Medulla oblongata (tissue), 1 donor: ENCODE measurements around the gene FNBP1.

Experiments
- DNase-seq: peaks from one replicate; pipeline ENCODE4 v3.0.0-alpha.2; 2015; ENCODE audit errors: extremely low spot score

Gene FNBP1

DNA sequence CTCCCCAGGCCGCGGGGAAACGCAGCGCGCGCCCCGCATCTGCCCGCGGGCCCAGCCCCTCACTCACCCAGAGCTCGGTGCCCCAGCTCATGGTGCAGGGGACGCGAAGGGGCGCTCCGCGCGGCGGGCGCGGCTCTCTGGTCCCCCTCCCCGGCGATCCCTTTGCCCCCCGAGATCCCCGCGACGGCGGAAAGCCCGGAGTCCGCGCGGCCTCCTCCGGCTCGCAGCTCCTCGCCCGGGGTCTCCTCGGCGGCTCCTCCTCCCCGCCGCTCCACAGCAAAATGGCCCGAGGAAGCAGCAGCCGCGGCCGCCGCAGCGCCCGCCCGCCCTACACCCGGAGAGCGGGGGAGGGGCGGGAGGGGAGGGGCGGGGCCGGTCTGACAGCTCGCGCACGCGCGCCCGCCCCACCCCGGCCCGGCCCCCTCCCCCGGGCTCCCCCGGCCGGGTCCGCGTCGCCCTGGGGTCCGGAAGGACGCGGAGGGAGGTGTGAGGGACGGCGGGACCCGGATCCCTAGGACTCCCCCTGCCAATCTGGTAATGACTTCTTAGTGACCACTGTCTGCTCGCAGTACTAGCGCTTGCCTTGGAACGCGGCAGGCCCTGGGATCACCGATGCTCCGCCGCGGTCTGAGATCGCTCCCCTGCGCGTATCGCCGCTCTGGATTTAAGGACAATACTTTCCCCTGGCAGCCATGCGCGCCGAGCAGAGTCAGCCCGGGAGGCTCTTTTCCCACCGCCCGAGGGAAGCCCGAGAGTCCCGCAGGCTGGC, at the start of gene FNBP1:
TSS of gene FNBP1 (minus strand) at position 305 of the 769 bp plus-strand sequence. CDS start at position 91, 214 bp downstream.
- DNase-seq = peak; percentile 84

DNA sequence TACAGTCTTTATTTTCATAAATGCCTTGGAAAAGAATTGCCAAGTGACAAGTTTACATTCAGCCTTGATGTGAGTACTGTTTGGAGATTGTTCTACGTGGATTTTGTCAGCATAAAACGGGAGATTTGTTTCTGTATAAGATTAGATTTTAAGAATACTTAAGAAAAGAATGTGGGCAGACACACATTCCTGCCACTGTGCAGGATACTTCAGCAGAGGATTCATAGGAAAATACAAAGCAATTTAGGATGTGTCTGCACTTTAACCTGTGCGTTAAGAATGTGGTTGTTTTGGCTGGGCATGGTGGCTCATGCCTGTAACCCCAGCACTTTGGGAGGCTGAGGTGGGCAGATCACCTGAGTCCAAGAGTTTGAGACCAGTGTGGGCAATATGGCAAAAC, 47.9 kb upstream of the FNBP1 start:
- DNase-seq = no peak

DNA sequence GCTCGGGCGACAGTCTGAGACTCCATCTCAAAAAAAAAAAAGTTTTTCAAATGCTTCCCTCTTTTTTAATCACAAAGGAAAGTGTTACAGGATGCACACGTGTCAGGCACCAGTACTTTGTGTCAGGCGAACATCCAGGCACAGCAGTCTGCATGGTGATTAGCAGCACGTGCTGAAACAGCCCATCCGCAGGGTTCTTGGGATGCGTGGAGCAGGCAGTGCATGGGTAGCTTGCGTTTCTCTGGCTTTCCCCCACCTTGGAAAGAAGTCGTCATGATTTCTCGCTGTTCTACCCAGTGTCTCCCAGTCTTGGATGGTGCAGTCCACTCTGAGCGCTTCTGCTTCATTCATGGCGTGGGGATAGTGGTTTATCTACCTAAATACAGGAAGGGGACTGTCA, 46.2 kb upstream of the FNBP1 start:
- no peak for DNase-seq

DNA sequence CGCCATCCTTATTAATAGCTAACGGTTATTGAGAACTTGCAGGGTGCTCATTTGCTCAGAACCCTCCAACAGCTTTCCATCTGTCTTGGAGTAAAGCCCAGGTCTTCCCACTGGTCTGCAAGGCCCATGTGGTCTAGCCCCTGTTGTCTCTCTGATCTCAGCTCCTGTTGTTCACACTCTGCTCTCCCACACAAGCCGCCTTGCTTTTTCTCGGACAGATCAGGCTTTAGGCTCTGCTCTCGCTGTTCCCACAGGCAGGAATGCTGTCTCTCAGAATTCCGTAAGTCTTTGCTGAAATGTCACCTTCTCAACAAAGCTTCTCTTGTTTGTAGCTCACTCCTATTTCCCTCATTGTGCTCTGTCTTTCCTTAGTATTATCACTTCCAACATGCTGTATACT, 45.1 kb upstream of the FNBP1 start:
- peak; percentile 48 for DNase-seq

DNA sequence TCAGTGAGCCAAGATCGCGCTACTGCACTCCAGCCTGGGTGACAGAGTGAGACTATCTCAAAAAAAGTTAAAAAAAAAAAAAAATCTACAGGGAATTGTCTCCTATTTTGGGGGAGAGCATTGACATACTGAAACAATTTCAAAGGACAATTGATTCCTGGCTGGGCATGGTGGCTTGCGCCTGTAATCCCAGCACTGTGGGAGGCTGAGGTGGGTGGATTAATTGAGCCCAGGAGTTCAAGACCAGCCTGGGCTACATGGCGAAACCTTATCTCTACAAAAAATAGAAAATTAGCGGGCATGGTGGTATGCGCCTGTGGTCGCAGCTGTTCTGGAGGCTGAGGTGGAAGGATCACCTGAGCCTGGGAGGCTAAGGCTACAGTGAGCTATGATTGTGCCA, 41.3 kb upstream of the FNBP1 start:
- DNase-seq = no peak

DNA sequence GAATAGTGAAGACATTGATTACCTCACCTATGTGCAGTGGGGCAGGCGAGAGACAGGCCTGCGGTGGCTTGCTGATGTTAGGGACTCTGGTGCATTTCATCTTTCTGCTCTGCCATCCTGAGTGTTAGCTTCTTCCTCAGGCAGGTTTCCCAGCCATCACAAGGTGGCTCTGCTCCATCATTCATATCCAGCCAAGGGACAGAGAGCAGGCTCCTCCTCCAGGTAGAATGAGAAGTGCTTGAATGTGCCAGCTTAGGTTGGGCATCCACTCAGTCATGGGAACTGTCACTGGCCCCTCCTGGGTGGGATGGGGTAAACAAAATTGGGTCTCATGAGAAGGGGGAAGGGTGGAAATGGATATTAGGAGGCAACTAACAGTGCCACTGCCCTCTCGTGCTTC, 35.6 kb upstream of the FNBP1 start:
- DNase-seq = peak; percentile 84

DNA sequence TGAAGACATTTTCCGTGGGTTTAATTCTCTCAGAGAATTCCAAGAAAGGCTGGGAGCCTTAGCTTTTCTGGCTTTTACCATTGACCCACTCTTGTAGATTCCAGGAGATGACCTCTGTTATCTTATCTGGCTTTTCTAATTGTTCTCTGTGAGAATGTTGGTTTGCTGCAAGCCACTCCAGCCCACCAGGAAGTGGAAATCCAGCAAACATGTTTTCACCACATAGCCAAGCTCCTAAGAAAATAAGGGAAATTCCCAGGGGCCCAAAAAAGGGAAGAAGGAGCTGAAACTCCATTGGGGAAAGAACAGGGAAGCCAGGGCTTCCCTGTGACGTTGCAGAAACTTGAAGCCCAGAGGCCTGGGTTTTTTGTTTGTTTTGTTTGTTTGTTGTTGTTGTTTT, 30.4 kb upstream of the FNBP1 start:
- DNase-seq = no peak

DNA sequence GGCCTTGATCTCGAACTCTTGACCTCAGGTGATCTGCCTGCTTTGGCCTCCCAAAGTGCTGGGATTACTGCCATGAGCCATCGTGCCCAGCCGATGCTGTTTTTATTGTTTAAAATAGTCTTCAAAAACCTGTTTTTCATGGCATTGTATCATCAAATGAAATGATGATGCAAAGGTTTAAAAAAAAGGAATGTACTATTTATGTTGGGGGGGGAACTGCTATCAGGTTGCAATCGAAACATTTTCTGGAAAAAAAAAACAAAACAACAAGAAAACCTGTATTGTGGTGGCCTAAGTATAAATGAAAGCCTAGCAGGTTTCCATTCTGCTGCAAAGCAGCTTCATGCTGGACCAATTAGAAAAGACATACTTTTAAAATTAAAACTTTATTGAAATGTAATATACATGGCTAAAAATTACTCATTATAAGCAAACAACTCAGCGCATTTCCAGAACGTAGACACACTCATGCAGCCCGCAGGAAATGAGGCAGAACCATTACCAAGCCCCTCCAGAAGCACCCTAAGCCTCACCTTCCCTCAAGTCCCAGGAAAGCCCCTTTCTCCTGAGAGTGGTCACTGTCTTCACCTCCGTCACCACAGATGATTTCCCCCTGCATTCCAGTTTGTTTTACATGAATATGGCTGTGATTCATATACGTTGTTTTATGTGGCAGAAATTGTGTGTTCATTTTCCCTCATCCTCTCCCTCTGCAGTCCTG, 29.7 kb upstream of the FNBP1 start:
- DNase-seq = no peak

DNA sequence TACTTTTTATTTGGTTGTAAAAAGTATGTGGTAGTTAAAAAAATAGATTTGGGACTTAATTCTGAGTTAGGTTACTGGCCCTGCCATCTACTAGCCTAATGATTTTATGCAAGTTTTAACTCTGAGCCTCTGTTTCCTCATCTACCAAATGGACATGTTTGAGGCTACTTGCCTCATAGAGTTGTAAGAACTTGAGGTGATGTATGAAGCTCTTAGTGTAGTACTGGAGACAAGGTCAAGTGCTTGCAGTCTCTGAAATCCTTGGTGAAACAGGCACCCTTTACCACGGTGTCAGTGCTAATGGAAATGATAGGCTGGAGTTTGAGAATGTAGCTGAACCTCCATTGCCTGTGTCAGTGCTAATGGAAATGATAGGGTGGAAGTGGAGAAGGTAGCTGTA, 26.1 kb upstream of the FNBP1 start:
- no peak for DNase-seq

DNA sequence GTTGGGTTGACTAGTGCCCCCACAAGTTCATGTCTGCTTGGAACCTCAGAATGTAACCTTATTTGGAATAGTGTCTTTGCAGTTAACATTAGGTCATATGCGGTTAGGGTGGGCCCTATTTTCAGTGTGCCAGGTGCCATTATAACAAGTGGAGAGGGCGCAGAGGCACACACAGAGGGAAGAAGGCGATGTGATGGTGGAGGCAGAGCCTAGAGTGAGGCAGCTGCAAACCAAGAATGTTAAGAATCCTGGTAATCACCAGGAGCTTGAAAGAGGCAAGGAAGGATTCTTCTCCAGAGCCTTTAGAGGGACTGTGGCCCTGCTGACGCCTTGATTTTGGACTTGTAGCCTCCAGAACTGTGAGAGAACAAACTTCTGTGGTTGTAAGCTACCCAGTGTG, 21.6 kb upstream of the FNBP1 start:
- no peak for DNase-seq

DNA sequence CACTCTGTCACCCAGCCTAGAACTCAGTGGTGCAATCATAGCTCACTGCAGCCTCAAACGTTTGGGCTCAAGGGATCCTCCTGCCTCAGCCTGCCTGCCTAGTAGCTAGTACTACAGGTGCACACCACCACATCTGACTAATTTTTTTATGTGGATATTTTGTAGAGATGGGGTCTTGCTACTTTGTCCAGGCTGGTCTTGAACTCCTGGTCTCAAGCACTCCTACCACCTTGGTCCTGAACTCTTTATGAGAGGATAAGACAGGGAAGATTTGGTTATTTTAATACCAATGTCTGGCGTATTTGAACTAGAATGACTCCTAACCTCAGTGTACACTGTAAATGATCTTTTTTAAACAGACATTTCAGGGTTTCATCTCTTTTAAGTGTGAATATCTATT, 19.8 kb upstream of the FNBP1 start:
- no peak for DNase-seq

DNA sequence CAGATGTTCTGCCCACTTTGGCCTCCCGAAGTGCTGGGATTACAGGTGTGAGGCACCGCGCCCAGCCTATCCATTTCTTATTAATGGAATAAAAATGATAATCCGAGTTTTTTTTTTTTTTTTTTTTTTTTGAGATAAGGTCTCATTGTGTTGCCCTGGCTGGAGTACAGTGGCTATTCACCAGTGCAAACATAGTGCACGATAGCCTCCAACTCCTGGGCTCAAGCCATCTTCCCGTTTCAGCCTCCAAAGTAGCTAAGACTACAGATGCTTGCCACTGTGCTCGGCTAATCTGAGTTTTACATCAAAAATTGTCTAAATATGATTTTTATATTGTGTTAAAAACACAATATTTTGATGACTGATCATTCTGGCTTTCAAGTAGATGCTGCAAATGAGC, 17.3 kb upstream of the FNBP1 start:
- DNase-seq = no peak

DNA sequence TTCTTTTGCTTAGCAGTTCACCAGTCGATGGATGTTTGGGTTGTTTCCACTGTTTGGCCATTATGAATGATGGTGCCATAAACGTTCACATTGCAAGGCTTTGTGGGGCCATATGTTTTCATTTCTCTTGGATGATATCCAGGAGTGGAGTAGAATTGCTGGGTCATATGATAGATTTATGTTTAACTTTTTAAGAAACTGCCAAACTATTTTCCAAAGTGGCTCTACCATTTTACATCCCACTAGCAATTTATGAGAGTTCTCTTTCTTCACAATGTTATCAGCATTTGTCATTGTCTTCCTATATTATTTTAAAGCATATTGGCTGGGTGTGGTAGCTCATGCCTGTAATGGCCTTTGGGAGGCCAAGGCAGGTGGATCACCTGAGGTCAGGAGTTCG, 15.9 kb upstream of the FNBP1 start:
- no peak for DNase-seq

DNA sequence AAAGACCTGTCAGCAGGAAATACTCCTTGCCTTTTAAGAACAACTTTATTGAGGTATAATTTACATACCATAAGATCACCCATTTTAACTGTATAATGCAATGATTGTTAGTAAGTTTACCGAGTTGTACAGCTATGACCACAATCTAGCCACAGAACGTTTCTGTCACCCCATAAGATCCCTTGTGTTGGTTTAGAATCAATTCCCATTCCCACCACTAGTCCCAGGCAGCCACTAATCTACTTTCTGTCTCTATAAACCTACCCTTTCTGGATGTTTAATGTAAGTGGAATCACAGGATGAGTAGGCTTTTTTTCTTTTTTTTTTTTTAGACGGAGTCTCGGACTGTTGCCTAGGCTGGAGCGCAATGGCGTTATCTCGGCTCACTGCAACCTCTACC, 15.2 kb upstream of the FNBP1 start:
- DNase-seq = no peak

DNA sequence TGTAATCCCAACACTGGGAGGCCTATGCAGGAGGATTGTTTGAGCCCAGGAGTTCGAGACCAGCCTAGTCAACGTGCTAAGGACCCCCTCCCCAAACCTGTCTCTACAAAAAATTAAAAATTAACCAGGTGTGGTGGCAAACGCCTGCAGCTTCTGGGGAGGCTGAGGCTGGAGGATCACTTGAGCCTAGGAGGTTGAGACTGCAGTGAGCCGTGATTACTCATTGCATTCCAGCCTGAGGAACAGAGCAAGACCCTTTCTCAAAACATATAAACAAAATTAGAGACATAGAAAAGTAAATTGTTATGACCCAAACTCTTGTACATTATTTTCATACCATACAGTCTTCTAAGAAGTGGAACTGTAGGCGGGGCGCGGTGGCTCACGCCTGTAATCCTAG, 11.8 kb upstream of the FNBP1 start:
- no peak for DNase-seq

DNA sequence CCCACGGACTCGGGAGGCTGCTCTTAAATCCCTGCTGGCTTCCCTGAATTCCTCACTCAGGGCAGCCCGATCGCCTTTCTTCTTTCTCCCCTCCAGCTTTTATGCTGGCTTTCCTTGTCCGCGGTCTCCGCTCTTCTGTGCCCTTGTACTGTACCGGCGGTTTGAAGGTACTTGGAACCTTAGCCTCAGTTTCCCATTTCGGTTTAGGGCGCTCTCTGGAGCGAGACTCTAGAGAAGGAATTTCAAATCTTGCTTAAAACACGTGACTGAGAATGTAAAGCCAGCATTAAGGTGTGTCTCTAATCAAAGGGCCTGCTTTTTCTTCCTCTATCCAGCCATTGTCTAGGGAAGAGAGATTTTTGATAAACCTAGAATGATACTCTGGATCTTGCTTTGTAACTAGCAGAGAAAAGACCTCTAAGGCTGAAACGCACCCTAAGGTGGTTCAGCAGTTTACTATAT, 11.4 kb upstream of the FNBP1 start:
- DNase-seq = no peak

DNA sequence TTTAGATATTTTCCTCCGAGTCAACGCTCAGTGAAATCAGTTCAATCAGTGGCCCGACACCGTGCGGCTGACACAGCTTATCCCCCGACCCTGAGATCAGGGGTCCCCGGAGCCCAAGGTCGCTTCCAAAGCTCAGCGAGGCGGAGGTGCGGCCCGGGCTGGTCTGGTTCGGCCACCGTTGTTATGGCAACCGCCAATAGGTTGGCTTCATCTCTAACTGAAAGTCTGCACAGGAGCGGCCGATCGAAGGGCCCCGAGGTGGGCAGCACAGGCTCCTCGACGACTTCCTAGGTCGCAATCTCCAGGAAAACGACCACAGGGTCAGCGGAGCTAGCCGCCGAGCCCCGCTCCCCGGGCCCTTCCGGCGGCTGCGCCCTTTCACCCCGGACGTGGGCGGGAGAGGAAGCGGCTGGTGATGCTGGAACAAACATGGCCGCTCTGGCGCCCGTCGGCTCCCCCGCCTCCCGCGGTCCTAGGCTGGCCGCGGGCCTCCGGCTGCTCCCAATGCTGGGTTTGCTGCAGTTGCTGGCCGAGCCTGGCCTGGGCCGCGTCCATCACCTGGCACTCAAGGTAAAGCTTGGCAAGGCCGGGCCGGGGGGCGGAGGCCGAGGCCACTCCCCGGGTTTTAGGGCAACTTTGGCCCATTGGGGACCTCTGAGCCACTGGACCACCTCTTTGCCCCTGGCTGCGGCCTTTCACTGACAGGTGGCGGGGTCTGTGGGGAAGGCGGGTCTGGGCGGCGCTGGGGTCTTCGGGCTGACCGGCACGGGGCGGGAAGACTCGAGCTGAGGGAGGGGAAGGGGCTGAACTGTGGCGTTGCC, 10.7 kb upstream of the FNBP1 start, which contains the start of gene GPR107:
TSS of gene GPR107 (plus strand) at position 403 of the 821 bp plus-strand sequence. CDS start at position 430, 27 bp downstream.
- peak; percentile 82 for DNase-seq

DNA sequence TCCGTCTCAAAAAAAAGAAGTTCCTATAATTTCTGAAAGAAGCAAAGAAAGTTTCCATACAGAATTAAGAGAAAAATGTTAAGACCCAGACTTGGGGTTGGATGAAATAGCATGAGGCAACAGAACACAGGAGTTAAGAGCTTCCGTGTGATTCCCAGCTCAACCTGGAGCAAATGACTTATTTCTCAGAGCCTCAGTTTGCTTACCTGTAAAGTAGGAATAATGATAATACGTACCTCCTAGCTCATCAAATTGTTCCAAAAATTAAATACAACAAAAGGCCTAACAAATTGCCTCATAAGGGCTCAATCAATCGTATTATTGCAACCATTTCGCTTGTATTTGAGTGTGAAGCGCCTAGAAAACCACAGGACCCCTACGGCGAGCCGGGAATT, 10.1 kb upstream of the FNBP1 start:
- DNase-seq = no peak

DNA sequence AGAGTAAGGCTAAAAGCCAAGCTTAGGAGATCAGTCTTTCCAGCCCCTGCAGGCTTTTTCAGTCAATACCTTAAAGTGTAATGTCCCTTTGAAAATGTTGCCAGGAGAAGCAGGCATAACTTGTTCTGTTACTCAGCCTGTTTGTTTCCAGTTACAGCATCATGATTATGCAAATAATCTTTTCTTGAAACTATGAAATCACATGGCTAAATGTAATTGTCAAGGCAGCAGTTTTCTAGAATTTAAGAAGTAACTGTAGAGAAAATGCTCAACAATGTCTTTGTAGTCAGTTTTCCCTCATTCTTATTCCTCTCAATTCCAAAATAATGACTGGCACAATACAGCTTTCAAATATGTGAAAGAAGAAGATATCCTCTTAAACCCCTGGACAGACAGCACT, 8.9 kb upstream of the FNBP1 start:
- DNase-seq = no peak

DNA sequence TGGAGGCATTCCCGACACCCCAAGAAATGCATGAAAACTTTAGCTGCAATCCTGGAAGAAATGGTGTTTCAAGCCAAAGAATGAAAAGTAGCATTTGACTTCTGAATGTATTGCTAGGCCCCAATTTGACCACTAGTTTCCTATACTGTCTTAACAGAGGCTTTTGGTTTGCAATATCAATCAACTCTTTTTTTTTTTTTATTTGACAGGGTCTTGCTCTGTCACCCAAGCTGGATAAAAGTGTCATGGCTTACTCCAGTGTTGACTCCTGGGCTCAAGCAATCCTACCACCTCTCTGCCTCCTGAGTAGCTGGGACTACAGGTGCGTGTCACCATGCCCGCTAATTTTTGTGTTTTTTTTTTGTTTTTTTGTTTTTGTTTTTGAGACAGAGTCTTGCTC, 7.5 kb upstream of the FNBP1 start:
- no peak for DNase-seq

DNA sequence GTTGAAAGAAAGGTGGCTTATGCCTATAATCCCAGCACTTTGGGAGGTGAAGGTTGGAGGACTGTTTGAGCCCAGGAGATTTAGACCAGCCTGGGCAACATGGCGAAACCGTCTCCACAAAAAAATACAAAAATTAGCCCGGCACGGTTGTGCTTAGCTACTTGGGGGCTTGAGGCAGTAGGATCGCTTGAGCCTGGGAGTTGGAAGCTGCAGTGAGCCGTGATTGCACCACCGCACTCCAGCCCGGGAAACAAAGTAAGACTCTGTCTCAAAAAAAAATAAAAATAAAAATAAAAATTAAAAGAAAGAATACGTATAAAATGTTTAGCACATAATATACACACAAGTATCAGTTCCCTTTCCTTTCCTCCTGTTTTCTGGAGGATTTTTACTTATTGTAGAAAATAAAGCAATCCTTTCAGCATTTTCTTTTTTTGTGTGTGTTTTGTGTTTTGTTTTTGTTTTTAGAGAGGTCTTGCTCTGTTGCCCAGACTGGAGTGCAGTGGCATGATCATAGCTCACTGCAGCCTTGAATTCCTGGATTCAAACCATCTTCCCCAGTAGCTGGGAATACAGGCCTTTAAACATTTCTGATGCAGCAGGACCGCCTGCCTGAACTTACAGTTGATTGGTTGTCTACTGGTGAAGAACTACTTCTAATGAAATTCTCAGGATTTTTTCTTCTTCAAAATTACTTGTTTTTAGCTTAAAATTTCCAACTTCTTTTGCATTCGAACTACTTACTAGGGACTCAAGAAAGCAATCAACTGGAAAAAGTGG, 6.6 kb upstream of the FNBP1 start:
- peak; percentile 44 for DNase-seq
